ENCODE results near the gene TMEM115.

Gene TMEM115

GRCh38 chr3:50389414-50389767 lies 30.1 kb upstream of the TMEM115 start:
- H3K36me3 Mint-ChIP-seq (ENCODE audit: low read depth): no peaks in the 10 kb centered on the region
- H3K27me3 Mint-ChIP-seq (ENCODE audit: low read depth): peaks cover 7% of the 10 kb centered on the region
- no peak overlapping the region for H3K4me3 Mint-ChIP-seq
- H3K4me1 Mint-ChIP-seq: peaks cover 19% of the 10 kb centered on the region
- no peaks in the 10 kb centered on the region for H3K9me3 Mint-ChIP-seq
- no peak for TF ChIP-seq CTCF (IDR thresholded peaks at IDR 0.05; ENCODE audit: unreplicated experiment in 3 of 3)
- H3K27ac Mint-ChIP-seq: no peak overlapping the region

GRCh38 chr3:50388720-50389413 lies 29.5 kb upstream of the TMEM115 start:
- no peak overlapping the region for H3K27ac Mint-ChIP-seq

GRCh38 chr3:50388016-50388719 lies 28.8 kb upstream of the TMEM115 start:
- H3K27ac Mint-ChIP-seq: no peak overlapping the region
- H3K9me3 Mint-ChIP-seq: no peaks in the 10 kb centered on the region
- H3K4me1 Mint-ChIP-seq: peaks cover 29% of the 10 kb centered on the region
- H3K27me3 Mint-ChIP-seq (ENCODE audit: low read depth): peaks cover 5% of the 10 kb centered on the region
- peak; percentile 56 to 70 (median 64) for TF ChIP-seq CTCF (IDR thresholded peaks at IDR 0.05; ENCODE audit: unreplicated experiment in 3 of 3)
- H3K36me3 Mint-ChIP-seq (ENCODE audit: low read depth): no peaks in the 10 kb centered on the region
- no peak overlapping the region for H3K4me3 Mint-ChIP-seq

More at GRCh38 chr3:50388720-50389413, 29.5 kb upstream of the TMEM115 start:
- Mint-ChIP-seq H3K4me3 (no peak overlapping the region), H3K4me1 (peaks cover 24% of the 10 kb centered on the region), H3K9me3 (no peaks in the 10 kb centered on the region), H3K27me3 (ENCODE audit: low read depth) (peaks cover 5% of the 10 kb centered on the region), H3K36me3 (ENCODE audit: low read depth) (no peaks in the 10 kb centered on the region)
- no peak for TF ChIP-seq CTCF (IDR thresholded peaks at IDR 0.05; ENCODE audit: unreplicated experiment in 3 of 3)

- Mint-ChIP-seq H3K36me3 (ENCODE audit: low read depth) (no peaks in the 10 kb centered on the region), H3K27ac (peak overlapping the region in 2 of 3 experiments; percentile 3 to 24), H3K4me3 (no peak overlapping the region), H3K9me3 (no peaks in the 10 kb centered on the region), H3K27me3 (ENCODE audit: low read depth) (peaks cover 5% of the 10 kb centered on the region), H3K4me1 (peaks cover 41% of the 10 kb centered on the region)
- TF ChIP-seq CTCF (IDR thresholded peaks at IDR 0.05; ENCODE audit: unreplicated experiment in 3 of 3): no peak
Observed at GRCh38 chr3:50385754-50386153, 26.4 kb upstream of the TMEM115 start.

GRCh38 chr3:50383750-50384149 lies 24.4 kb upstream of the TMEM115 start:
- Mint-ChIP-seq H3K4me1 (peaks cover 42% of the 10 kb centered on the region), H3K36me3 (ENCODE audit: low read depth) (no peaks in the 10 kb centered on the region), H3K4me3 (no peak overlapping the region), H3K27ac (peak overlapping the region; percentile 67 to 88 (median 75)), H3K27me3 (ENCODE audit: low read depth) (peaks cover 3% of the 10 kb centered on the region), H3K9me3 (no peaks in the 10 kb centered on the region)
- no peak for TF ChIP-seq CTCF (IDR thresholded peaks at IDR 0.05; ENCODE audit: unreplicated experiment in 3 of 3)
